ENCODE measurements around the gene GPR17. TPM values are rescaled to one million over a fixed set of nuclear protein-coding genes. Genes with fewer than 3 reads are reported as not detected.

The GPR17 gene
- total and polyA plus RNA-seq, 4 donors: 0.30 to 1.4 (median 0.40) TPM; not detected in 1

- WGBS, 2 donors: 47 to 57% methylated on average over 17 of the region's 17 CpGs
- Histone ChIP-seq H3K9me3 (ENCODE audit: control insufficient read depth in 4 of 4, insufficient read depth in 3 of 4, low read length in 3 of 4) (no peaks in the 10 kb centered on the region), H3K4me3 (peak overlapping the region; percentile 28), H3K27me3 (ENCODE audit: control insufficient read depth in 3 of 3, insufficient read depth in 3 of 3, low read length in 2 of 3) (no peaks in the 10 kb centered on the region), H3K9ac (ENCODE audit: insufficient read depth in 1 of 2, low read length in 2 of 2) (peak overlapping the region; percentile 59 to 67), H3K4me1 (ENCODE audit: control insufficient read depth in 5 of 5, insufficient read depth in 5 of 5, low read length in 5 of 5) (peaks cover under 1 to 44% (median 12%) of the 10 kb centered on the region in 5 donors), H3K27ac (ENCODE audit: low read depth in 1 of 2, low read length in 1 of 2) (peak overlapping the region; percentile 94 to 99), H3K36me3 (ENCODE audit: control insufficient read depth in 4 of 4, insufficient read depth in 4 of 4, low read length in 4 of 4) (peaks cover 0 to 5% (median 2%) of the 10 kb centered on the region in 4 donors)
- TF ChIP-seq, protein P1, sequence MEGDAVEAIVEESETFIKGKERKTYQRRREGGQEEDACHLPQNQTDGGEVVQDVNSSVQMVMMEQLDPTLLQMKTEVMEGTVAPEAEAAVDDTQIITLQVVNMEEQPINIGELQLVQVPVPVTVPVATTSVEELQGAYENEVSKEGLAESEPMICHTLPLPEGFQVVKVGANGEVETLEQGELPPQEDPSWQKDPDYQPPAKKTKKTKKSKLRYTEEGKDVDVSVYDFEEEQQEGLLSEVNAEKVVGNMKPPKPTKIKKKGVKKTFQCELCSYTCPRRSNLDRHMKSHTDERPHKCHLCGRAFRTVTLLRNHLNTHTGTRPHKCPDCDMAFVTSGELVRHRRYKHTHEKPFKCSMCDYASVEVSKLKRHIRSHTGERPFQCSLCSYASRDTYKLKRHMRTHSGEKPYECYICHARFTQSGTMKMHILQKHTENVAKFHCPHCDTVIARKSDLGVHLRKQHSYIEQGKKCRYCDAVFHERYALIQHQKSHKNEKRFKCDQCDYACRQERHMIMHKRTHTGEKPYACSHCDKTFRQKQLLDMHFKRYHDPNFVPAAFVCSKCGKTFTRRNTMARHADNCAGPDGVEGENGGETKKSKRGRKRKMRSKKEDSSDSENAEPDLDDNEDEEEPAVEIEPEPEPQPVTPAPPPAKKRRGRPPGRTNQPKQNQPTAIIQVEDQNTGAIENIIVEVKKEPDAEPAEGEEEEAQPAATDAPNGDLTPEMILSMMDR (IDR thresholded peaks at IDR 0.05; ENCODE audit: control extremely low read depth, extremely low read depth): no peak
- peak in 2 of 3 donors; percentile 29 to 37 for DNase-seq
- ATAC-seq (ENCODE audit: insufficient read depth, low FRiP score): peak; percentile 8
Observed at GRCh38 chr2:127700527-127701192, 54.7 kb downstream of the GPR17 start.

DNA sequence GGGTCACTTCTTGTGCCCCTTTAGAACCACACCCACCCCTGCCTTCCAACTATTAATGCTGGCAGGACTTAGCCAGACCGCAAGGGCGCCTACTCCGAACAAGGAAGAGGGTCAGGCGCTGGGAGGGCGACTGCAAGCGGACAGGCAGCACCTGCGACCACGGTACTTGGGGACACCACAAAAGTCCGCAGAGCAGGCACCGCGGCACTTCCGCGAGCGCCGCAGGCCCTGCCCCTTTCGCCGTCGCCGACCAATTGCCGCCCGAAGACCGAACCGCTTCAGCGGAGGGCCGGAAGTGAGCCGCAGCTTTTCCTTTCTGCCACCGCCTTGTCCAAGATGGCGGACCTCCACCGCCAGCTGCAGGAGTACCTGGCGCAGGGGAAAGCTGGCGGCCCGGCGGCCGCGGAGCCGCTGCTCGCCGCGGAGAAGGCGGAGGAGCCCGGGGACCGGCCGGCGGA is 55.3 kb downstream of the GPR17 start, which contains the start of gene SFT2D3:
SFT2D3 (plus strand) TSS at position 305 of the 458 bp plus-strand sequence; CDS start at position 337, 32 bp downstream.
- DNase-seq: peak; percentile 94 to 96 (median 94)
- peak; percentile 90 for ATAC-seq (ENCODE audit: insufficient read depth, low FRiP score)
- Histone ChIP-seq H3K36me3 (ENCODE audit: control insufficient read depth in 4 of 4, insufficient read depth in 4 of 4, low read length in 4 of 4) (peaks cover 0 to 8% (median 2%) of the 10 kb centered on the region in 4 donors), H3K27me3 (ENCODE audit: control insufficient read depth in 3 of 3, insufficient read depth in 3 of 3, low read length in 2 of 3) (no peaks in the 10 kb centered on the region), H3K9me3 (ENCODE audit: control insufficient read depth in 4 of 4, insufficient read depth in 3 of 4, low read length in 3 of 4) (no peaks in the 10 kb centered on the region), H3K4me3 (peak within 1 kb of the TSS; percentile 89), H3K4me1 (ENCODE audit: control insufficient read depth in 5 of 5, insufficient read depth in 5 of 5, low read length in 5 of 5) (peaks cover 6 to 50% (median 10%) of the 10 kb centered on the region in 5 donors), H3K9ac (ENCODE audit: insufficient read depth in 1 of 2, low read length in 2 of 2) (peak within 1 kb of the TSS; percentile 59 to 74), H3K27ac (ENCODE audit: low read depth in 1 of 2, low read length in 1 of 2) (peak within 1 kb of the TSS; percentile 94 to 99)
- WGBS, 2 donors: 0 to 1% methylated on average over 40 to 44 of the region's 44 CpGs
- TF ChIP-seq, protein P1 (IDR thresholded peaks at IDR 0.05; ENCODE audit: control extremely low read depth, extremely low read depth): no peak

- peak overlapping the region; percentile 94 to 99 for H3K27ac ChIP-seq (ENCODE audit: low read depth in 1 of 2, low read length in 1 of 2)
- 1% methylated on average over 58 to 108 of the region's 108 CpGs for WGBS, 2 donors
- DNase-seq: peak; percentile 86 to 87 (median 86)
- peaks cover 8 to 56% (median 15%) of the 10 kb centered on the region in 5 donors for H3K4me1 ChIP-seq (ENCODE audit: control insufficient read depth in 5 of 5, insufficient read depth in 5 of 5, low read length in 5 of 5)
- peak; percentile 56 for ATAC-seq (ENCODE audit: insufficient read depth, low FRiP score)
- no peaks in the 10 kb centered on the region for H3K27me3 ChIP-seq (ENCODE audit: control insufficient read depth in 3 of 3, insufficient read depth in 3 of 3, low read length in 2 of 3)
- H3K4me3 ChIP-seq: peak overlapping the region; percentile 89
- TF ChIP-seq, protein P1 (IDR thresholded peaks at IDR 0.05; ENCODE audit: control extremely low read depth, extremely low read depth): no peak
- H3K9ac ChIP-seq (ENCODE audit: insufficient read depth in 1 of 2, low read length in 2 of 2): peak overlapping the region; percentile 41 to 74
- peaks cover 0 to 9% (median 4%) of the 10 kb centered on the region in 4 donors for H3K36me3 ChIP-seq (ENCODE audit: control insufficient read depth in 4 of 4, insufficient read depth in 4 of 4, low read length in 4 of 4)
- no peaks in the 10 kb centered on the region for H3K9me3 ChIP-seq (ENCODE audit: control insufficient read depth in 4 of 4, insufficient read depth in 3 of 4, low read length in 3 of 4)
Observed at GRCh38 chr2:127701651-127702394, 55.9 kb downstream of the GPR17 start.

Other genes starting within 250 kb of the GPR17 start
- under 1 TPM in 1 of 2 donors, not detected in 1; 0.37 TPM for gene PROC, start 227.7 kb upstream of the GPR17 start, total RNA-seq
- gene PROC, start 227.7 kb upstream of the GPR17 start, polyA plus RNA-seq: under 1 TPM; 0.10 to 0.22 TPM
- 10 to 100 TPM; 35.6 to 64.5 TPM for gene IWS1, start 119.7 kb upstream of the GPR17 start, total RNA-seq
- gene IWS1, start 119.7 kb upstream of the GPR17 start, polyA plus RNA-seq: 10 to 100 TPM; 20.3 to 29.6 TPM
- 1 to 10 TPM in 1 of 2 donors, under 1 TPM in 1; 0.51 to 4.7 TPM for gene MYO7B, start 110.5 kb upstream of the GPR17 start, total RNA-seq
- gene MYO7B, start 110.5 kb upstream of the GPR17 start, polyA plus RNA-seq: 1 to 10 TPM; 1.6 to 2.2 TPM
- 100 to 1,000 TPM in 1 of 2 donors, 10 to 100 TPM in 1; 22.2 to 111 TPM for gene LIMS2, start 29.4 kb downstream of the GPR17 start, total RNA-seq
- 100 to 1,000 TPM in 1 of 2 donors, 10 to 100 TPM in 1; 49.6 to 138 TPM for gene LIMS2, start 29.4 kb downstream of the GPR17 start, polyA plus RNA-seq
- gene SFT2D3, start 55.3 kb downstream of the GPR17 start, total RNA-seq: 10 to 100 TPM in 1 of 2 donors, 1 to 10 TPM in 1; 7.1 to 11.0 TPM
- 1 to 10 TPM; 5.0 to 9.9 TPM for gene SFT2D3, start 55.3 kb downstream of the GPR17 start, polyA plus RNA-seq
- gene WDR33, start 165.0 kb downstream of the GPR17 start, total RNA-seq: 10 to 100 TPM; 42.4 to 93.0 TPM
- gene WDR33, start 165.0 kb downstream of the GPR17 start, polyA plus RNA-seq: 10 to 100 TPM; 11.6 to 16.0 TPM
- gene POLR2D, start 212.0 kb downstream of the GPR17 start, total RNA-seq: 10 to 100 TPM; 21.6 to 22.6 TPM
- 10 to 100 TPM; 12.2 to 12.3 TPM for gene POLR2D, start 212.0 kb downstream of the GPR17 start, polyA plus RNA-seq
- gene AMMECR1L, start 239.8 kb downstream of the GPR17 start, total RNA-seq: 10 to 100 TPM; 13.5 to 15.2 TPM
- gene AMMECR1L, start 239.8 kb downstream of the GPR17 start, polyA plus RNA-seq: 1 to 10 TPM; 7.0 to 9.9 TPM

Data from lung (tissue), 12 donors.